ENCODE results near the gene NRG2.

DNA sequence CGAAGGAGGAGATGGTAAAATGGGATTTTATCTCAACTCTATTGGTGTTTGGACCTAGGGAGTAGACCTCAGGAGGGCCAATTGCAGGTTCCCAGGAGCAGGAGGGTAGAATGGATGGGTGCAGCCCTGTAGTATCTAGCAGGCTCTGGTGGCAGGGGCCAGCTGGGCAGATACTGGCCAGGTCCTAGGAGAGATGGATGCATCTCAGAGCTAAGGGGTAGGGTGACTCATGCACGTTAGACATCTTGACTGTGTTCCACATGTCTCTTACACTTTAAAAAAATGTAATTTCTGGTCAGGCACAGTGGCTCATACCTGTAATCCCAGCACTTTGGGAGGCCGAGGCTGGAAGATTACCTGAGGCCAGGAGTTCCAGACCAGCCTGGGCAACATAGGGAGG is 225.1 kb downstream of the NRG2 start:
- TF ChIP-seq EZH2phosphoT487 (IDR thresholded peaks at IDR 0.05; ENCODE audit: borderline replicate concordance, low read length): no peak
- TF ChIP-seq, protein P1, sequence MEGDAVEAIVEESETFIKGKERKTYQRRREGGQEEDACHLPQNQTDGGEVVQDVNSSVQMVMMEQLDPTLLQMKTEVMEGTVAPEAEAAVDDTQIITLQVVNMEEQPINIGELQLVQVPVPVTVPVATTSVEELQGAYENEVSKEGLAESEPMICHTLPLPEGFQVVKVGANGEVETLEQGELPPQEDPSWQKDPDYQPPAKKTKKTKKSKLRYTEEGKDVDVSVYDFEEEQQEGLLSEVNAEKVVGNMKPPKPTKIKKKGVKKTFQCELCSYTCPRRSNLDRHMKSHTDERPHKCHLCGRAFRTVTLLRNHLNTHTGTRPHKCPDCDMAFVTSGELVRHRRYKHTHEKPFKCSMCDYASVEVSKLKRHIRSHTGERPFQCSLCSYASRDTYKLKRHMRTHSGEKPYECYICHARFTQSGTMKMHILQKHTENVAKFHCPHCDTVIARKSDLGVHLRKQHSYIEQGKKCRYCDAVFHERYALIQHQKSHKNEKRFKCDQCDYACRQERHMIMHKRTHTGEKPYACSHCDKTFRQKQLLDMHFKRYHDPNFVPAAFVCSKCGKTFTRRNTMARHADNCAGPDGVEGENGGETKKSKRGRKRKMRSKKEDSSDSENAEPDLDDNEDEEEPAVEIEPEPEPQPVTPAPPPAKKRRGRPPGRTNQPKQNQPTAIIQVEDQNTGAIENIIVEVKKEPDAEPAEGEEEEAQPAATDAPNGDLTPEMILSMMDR (IDR thresholded peaks at IDR 0.05; ENCODE audit: low read depth, low read length, poor library complexity, severe bottlenecking): no peak
